WI38 (cell line): ENCODE data around the gene VWA5A.
"Not testable (repeated sequence)": the region's sequence is repeated elsewhere in the genome, so short reads cannot be mapped to it uniquely, and the experiment has no call there.

Experiments
- H3K4me3 ChIP-seq: 2 replicates; pipeline ENCODE4 v1.5.1; 2011; ENCODE audit warnings: low read depth, mild to moderate bottlenecking, control low read depth, low read length
- TF ChIP-seq, protein P1 (sequence below): IDR thresholded peaks from 2 replicates; pipeline ENCODE4 v1.5.1; 2012; ENCODE audit warnings: low read depth, mild to moderate bottlenecking, control low read depth, low read length

Gene VWA5A

DNA sequence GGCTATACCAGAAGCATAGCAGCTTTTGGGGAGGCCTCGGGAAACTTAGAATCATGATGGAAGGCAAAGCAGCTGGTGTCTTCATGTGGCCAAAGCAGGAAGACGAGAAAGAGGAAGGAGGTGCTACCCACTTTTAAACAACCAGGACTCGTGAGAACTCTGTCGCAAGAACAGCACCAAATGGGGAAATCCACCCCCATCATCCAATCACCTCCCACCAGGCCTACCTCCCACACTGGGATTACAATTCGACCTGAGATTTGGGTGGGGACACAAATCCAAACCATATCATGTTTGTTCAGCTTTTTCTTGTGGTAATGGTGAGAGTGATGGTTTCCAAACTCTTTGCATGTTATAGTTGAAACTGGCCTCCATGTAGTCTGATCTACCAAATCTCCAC, 35.4 kb downstream of the VWA5A start:
- TF ChIP-seq, protein P1, sequence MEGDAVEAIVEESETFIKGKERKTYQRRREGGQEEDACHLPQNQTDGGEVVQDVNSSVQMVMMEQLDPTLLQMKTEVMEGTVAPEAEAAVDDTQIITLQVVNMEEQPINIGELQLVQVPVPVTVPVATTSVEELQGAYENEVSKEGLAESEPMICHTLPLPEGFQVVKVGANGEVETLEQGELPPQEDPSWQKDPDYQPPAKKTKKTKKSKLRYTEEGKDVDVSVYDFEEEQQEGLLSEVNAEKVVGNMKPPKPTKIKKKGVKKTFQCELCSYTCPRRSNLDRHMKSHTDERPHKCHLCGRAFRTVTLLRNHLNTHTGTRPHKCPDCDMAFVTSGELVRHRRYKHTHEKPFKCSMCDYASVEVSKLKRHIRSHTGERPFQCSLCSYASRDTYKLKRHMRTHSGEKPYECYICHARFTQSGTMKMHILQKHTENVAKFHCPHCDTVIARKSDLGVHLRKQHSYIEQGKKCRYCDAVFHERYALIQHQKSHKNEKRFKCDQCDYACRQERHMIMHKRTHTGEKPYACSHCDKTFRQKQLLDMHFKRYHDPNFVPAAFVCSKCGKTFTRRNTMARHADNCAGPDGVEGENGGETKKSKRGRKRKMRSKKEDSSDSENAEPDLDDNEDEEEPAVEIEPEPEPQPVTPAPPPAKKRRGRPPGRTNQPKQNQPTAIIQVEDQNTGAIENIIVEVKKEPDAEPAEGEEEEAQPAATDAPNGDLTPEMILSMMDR, result no peak

DNA sequence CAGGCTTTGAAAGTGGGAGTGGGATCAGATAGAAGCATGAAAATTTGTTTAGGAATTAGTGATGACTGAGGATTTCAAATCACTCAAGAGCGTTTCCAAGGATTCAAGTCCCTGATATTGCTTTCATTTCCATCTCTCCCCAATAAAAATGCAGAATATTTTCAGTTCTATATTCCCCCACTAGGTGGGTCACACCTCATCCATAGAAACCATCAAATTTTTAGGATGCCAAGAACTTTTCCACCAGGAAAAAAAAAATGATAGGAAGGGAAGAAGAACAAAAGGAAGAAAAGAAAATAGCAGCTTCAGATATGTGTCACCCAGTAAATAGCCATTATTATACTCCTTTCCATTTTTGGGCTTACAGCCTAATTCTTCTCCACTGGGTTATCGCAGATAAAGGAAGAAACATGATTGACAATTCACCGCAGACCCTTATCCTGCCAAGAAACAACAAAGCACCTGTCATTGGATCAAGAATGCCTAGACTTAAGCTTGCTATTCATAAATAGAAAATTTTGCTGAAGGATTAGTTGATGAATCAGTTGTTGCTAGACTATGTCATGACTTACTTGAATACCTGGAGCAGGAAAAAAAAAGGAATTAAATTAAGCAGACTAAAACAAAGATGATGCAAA, 37.6 kb downstream of the VWA5A start:
- no peak overlapping the region for H3K4me3 ChIP-seq
- TF ChIP-seq, protein P1, result no peak

More for the DNA sequence above, 35.4 kb downstream of the VWA5A start:
- no peak overlapping the region for H3K4me3 ChIP-seq

- no peak overlapping the region for H3K4me3 ChIP-seq
- TF ChIP-seq, protein P1, result no peak
Observed at GRCh38 chr11:124153821-124154220, 38.6 kb downstream of the VWA5A start.

DNA sequence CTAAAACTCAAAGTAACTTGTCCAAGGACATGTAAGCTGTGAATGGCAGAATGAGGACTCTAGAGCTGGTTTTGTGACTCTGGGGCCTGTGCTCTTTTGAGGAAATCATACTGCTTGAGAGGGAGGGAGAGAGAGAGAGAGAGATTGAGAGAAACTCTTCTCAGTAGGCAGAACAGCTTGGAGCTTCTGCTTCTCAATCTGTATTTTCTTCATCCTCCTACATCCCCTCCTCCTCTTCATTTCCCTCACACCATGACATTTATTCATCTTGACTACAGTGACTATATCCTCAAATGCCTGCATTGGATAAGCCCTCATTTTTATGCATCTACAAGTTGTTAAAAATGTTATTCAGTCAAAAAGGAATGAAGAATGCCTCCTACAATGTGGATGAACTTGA, 44.2 kb downstream of the VWA5A start:
- TF ChIP-seq, protein P1, result no peak

GRCh38 chr11:124160986-124161385, 45.7 kb downstream of the VWA5A start:
- no peak overlapping the region for H3K4me3 ChIP-seq
- TF ChIP-seq, protein P1, result no peak

More for the DNA sequence above, 44.2 kb downstream of the VWA5A start:
- H3K4me3 ChIP-seq, result no peak overlapping the region

DNA sequence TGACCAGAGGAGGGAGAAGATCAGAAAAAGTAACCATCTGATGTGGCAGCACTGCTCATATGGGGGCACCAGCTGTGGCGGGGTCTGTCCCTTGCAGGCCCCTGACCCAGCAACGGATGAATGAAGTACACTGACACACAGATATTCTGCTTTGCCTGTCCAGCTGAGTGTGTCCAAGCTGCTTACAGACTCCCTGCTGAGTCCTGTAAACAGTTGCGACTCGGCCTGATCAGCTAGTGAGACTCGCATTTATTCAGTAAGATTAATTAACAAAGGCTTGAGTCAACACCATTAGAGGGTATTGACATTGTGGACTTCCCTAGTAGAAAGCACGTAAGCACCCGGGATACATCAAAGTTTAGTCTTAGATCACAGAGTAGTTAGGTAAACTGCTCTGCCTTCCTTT, 52.6 kb downstream of the VWA5A start:
- no peak overlapping the region for H3K4me3 ChIP-seq
- TF ChIP-seq, protein P1, result no peak

GRCh38 chr11:124168796-124169195, 53.5 kb downstream of the VWA5A start:
- TF ChIP-seq, protein P1, result no peak
- no peak overlapping the region for H3K4me3 ChIP-seq

DNA sequence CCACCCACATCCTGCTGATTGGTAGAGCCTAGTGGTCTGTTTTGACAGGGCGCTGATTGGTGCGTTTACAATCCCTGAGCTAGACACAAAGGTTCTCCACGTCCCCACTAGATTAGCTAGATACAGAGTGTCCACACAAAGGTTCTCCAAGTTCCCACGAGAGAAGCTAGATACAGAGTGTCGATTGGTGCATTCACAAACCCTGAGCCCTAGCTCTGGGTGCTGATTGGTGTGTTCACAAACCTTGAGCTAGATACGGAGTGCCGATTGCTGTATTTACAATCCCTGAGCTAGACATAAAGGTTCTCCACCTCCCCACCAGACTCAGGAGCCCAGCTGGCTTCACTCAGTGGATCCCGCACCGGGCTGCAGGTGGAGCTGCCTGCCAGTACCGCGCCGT, 55.1 kb downstream of the VWA5A start:
- not testable (repeated sequence) for H3K4me3 ChIP-seq
